Trophoblast cell (in vitro differentiated cells and primary cell): ENCODE data around the gene PTPRQ.

Experiments used
- DNase-seq, 2 donors: peaks; one replicate each; pipeline ENCODE4 v3.0.0-alpha.2; 2016
- H2AFZ ChIP-seq: 2 replicates; pipeline ENCODE4 v1.6.1; 2013; ENCODE audit warnings: low read length, moderate library complexity, mild to moderate bottlenecking; ENCODE audit not compliant: insufficient read depth, poor library complexity
- H2AK5ac ChIP-seq: 2 replicates; pipeline ENCODE4 v1.6.1; 2013; ENCODE audit warnings: mild to moderate bottlenecking, low read length
- H2BK120ac ChIP-seq: 2 replicates; pipeline ENCODE4 v1.6.1; 2013; ENCODE audit warnings: low read length, mild to moderate bottlenecking, moderate library complexity; ENCODE audit not compliant: insufficient read depth, poor library complexity
- H2BK12ac ChIP-seq: 2 replicates; pipeline ENCODE4 v1.6.1; 2013; ENCODE audit warnings: mild to moderate bottlenecking, low read length, moderate library complexity
- H2BK5ac ChIP-seq: 2 replicates; pipeline ENCODE4 v1.6.1; 2013; ENCODE audit warnings: low read length, low read depth, moderate library complexity, mild to moderate bottlenecking; ENCODE audit not compliant: poor library complexity
- H3K14ac ChIP-seq: 2 replicates; pipeline ENCODE4 v1.6.1; 2013; ENCODE audit warnings: mild to moderate bottlenecking, low read length
- H3K18ac ChIP-seq: 2 replicates; pipeline ENCODE4 v1.6.1; 2013; ENCODE audit warnings: mild to moderate bottlenecking, low read length
- H3K23ac ChIP-seq: 2 replicates; pipeline ENCODE4 v1.6.1; 2013; ENCODE audit warnings: low read length
- H3K27ac ChIP-seq: 2 replicates; pipeline ENCODE4 v1.5.1; 2013; ENCODE audit warnings: low read depth, mild to moderate bottlenecking, inconsistent platforms, low read length, moderate library complexity
- H3K27me3 ChIP-seq: 2 replicates; pipeline ENCODE4 v1.6.1; 2013; ENCODE audit warnings: inconsistent platforms, mild to moderate bottlenecking, low read length, moderate library complexity; ENCODE audit not compliant: insufficient read depth
- H3K36me3 ChIP-seq, 2 experiments: 1 replicate in 1 of 2; 2 replicates in 1 of 2; pipeline ENCODE4 v1.6.1; 2013; ENCODE audit warnings: low read length in 2 of 2, mild to moderate bottlenecking in 2 of 2, moderate library complexity in 1 of 2; ENCODE audit not compliant: insufficient read depth in 2 of 2, control insufficient read depth in 1 of 2
- H3K4ac ChIP-seq: 2 replicates; pipeline ENCODE4 v1.6.1; 2013; ENCODE audit warnings: low read depth, mild to moderate bottlenecking, low read length, moderate library complexity
- H3K4me1 ChIP-seq, 2 experiments: 1 replicate in 1 of 2; 2 replicates in 1 of 2; pipeline ENCODE4 v1.6.1; 2013; ENCODE audit warnings: low read length in 2 of 2, mild to moderate bottlenecking in 2 of 2, moderate library complexity in 1 of 2; ENCODE audit not compliant: insufficient read depth in 2 of 2, control insufficient read depth in 1 of 2
- H3K4me2 ChIP-seq: 2 replicates; pipeline ENCODE4 v1.6.1; 2013; ENCODE audit warnings: inconsistent platforms, mild to moderate bottlenecking, low read length, moderate library complexity
- H3K4me3 ChIP-seq: 2 replicates; pipeline ENCODE4 v1.5.1; 2013; ENCODE audit warnings: mild to moderate bottlenecking, low read depth, low read length, inconsistent platforms
- H3K79me1 ChIP-seq: one replicate; pipeline ENCODE4 v1.6.1; 2013; ENCODE audit warnings: low read length
- H3K79me2 ChIP-seq: 2 replicates; pipeline ENCODE4 v1.6.1; 2013; ENCODE audit warnings: low read length, mild to moderate bottlenecking; ENCODE audit not compliant: control insufficient read depth, insufficient read depth, poor library complexity
- H3K9ac ChIP-seq: 2 replicates; pipeline ENCODE4 v1.6.1; 2013; ENCODE audit warnings: mild to moderate bottlenecking, low read length
- H3K9me3 ChIP-seq: 2 replicates; pipeline ENCODE4 v1.6.1; 2013; ENCODE audit warnings: low read depth, mild to moderate bottlenecking, control low read depth, inconsistent platforms, low read length; ENCODE audit not compliant: insufficient read depth
- H4K12ac ChIP-seq: 2 replicates; pipeline ENCODE4 v1.6.1; 2013; ENCODE audit warnings: low read depth, mild to moderate bottlenecking, low read length, moderate library complexity
- H4K8ac ChIP-seq: 2 replicates; pipeline ENCODE4 v1.6.1; 2013; ENCODE audit warnings: low read depth, mild to moderate bottlenecking, low read length, moderate library complexity
- H4K91ac ChIP-seq: one replicate; pipeline ENCODE4 v1.6.1; 2013; ENCODE audit warnings: low read depth, mild to moderate bottlenecking, low read length, moderate library complexity
- WGBS: extraction: QIAGEN DNeasy Blood & Tissue Kit; methylation state at CpG from one replicate; pipeline ENCODE4 v1.1.7; 2013; ENCODE audit warnings: missing lambda C conversion rate; ENCODE audit not compliant: insufficient read length, insufficient coverage; ENCODE audit errors: extremely low coverage; 5-methylcytosine and 5-hydroxymethylcytosine counted together

Gene PTPRQ

GRCh38 chr12:80485222-80485987 lies 41.4 kb downstream of the PTPRQ start:
- no peak overlapping the region for H4K91ac ChIP-seq
- H3K18ac ChIP-seq: no peak overlapping the region
- H3K4me3 ChIP-seq: no peak overlapping the region
- no peaks in the 10 kb centered on the region for H3K79me2 ChIP-seq
- no peak overlapping the region for H2AK5ac ChIP-seq
- no peak overlapping the region for H2BK5ac ChIP-seq
- no peaks in the 10 kb centered on the region for H3K4me1 ChIP-seq
- no peak overlapping the region for H4K12ac ChIP-seq
- DNase-seq: peak; percentile 17 to 59
- H3K79me1 ChIP-seq: no peaks in the 10 kb centered on the region
- H2AFZ ChIP-seq: no peak overlapping the region
- H2BK120ac ChIP-seq: no peak overlapping the region
- H3K4me2 ChIP-seq: no peak overlapping the region
- no peak overlapping the region for H2BK12ac ChIP-seq
- H4K8ac ChIP-seq: no peak overlapping the region
- no peak overlapping the region for H3K9ac ChIP-seq
- no CpG with 5 or more reads among the region's 5 CpGs for WGBS
- H3K4ac ChIP-seq: no peak overlapping the region
- H3K27ac ChIP-seq: no peak overlapping the region
- H3K23ac ChIP-seq: no peak overlapping the region
- H3K27me3 ChIP-seq: no peaks in the 10 kb centered on the region
- H3K36me3 ChIP-seq: no peaks in the 10 kb centered on the region
- no peaks in the 10 kb centered on the region for H3K9me3 ChIP-seq
- H3K14ac ChIP-seq: no peak overlapping the region

- no peak overlapping the region for H2BK120ac ChIP-seq
- H2BK5ac ChIP-seq: no peak overlapping the region
Measured at GRCh38 chr12:80490329-80490728, 46.3 kb downstream of the PTPRQ start.

GRCh38 chr12:80491166-80491565 lies 47.1 kb downstream of the PTPRQ start:
- H2AK5ac ChIP-seq: no peak overlapping the region
- H3K79me2 ChIP-seq: no peaks in the 10 kb centered on the region
- no peak overlapping the region for H3K4me3 ChIP-seq
- no peak overlapping the region for H3K4me2 ChIP-seq
- H3K9ac ChIP-seq: no peak overlapping the region
- H3K27ac ChIP-seq: no peak overlapping the region
- H3K36me3 ChIP-seq: no peaks in the 10 kb centered on the region
- no peak overlapping the region for H2BK12ac ChIP-seq
- H3K9me3 ChIP-seq: no peaks in the 10 kb centered on the region
- H4K8ac ChIP-seq: no peak overlapping the region
- no peak for DNase-seq
- H3K27me3 ChIP-seq: no peaks in the 10 kb centered on the region
- no peak overlapping the region for H3K18ac ChIP-seq
- H3K4ac ChIP-seq: no peak overlapping the region
- no peak overlapping the region for H2BK120ac ChIP-seq
- no peak overlapping the region for H4K91ac ChIP-seq
- H4K12ac ChIP-seq: no peak overlapping the region
- H3K23ac ChIP-seq: no peak overlapping the region
- H2AFZ ChIP-seq: no peak overlapping the region
- no peak overlapping the region for H3K14ac ChIP-seq
- H3K4me1 ChIP-seq: no peaks in the 10 kb centered on the region
- no peak overlapping the region for H2BK5ac ChIP-seq
- no peaks in the 10 kb centered on the region for H3K79me1 ChIP-seq

More at GRCh38 chr12:80490329-80490728, 46.3 kb downstream of the PTPRQ start:
- no peak overlapping the region for H4K8ac ChIP-seq
- no peak overlapping the region for H3K14ac ChIP-seq
- no peaks in the 10 kb centered on the region for H3K79me2 ChIP-seq
- no peaks in the 10 kb centered on the region for H3K9me3 ChIP-seq
- no peak overlapping the region for H4K91ac ChIP-seq
- H3K79me1 ChIP-seq: no peaks in the 10 kb centered on the region
- H3K4me1 ChIP-seq: no peaks in the 10 kb centered on the region
- no peaks in the 10 kb centered on the region for H3K36me3 ChIP-seq
- no peak overlapping the region for H2AFZ ChIP-seq
- no peak overlapping the region for H2BK12ac ChIP-seq
- H3K4ac ChIP-seq: no peak overlapping the region
- H3K18ac ChIP-seq: no peak overlapping the region
- no peak overlapping the region for H3K4me2 ChIP-seq
- DNase-seq: peak in 1 of 2 donors; percentile 23
- no peak overlapping the region for H3K9ac ChIP-seq
- no peak overlapping the region for H4K12ac ChIP-seq
- H3K27ac ChIP-seq: no peak overlapping the region
- no peak overlapping the region for H2AK5ac ChIP-seq
- no peaks in the 10 kb centered on the region for H3K27me3 ChIP-seq
- no peak overlapping the region for H3K23ac ChIP-seq
- no peak overlapping the region for H3K4me3 ChIP-seq
- WGBS: no CpG with 5 or more reads among the region's 2 CpGs

GRCh38 chr12:80493466-80493865 lies 49.4 kb downstream of the PTPRQ start:
- H3K79me1 ChIP-seq: no peaks in the 10 kb centered on the region
- no peak for DNase-seq
- H2BK12ac ChIP-seq: no peak overlapping the region
- no CpG with 5 or more reads among the region's 2 CpGs for WGBS
- no peaks in the 10 kb centered on the region for H3K9me3 ChIP-seq
- H3K36me3 ChIP-seq: no peaks in the 10 kb centered on the region
- no peaks in the 10 kb centered on the region for H3K79me2 ChIP-seq
- H3K4me1 ChIP-seq: no peaks in the 10 kb centered on the region
- H2BK120ac ChIP-seq: no peak overlapping the region
- H3K4me2 ChIP-seq: no peak overlapping the region
- H2BK5ac ChIP-seq: no peak overlapping the region
- no peak overlapping the region for H3K14ac ChIP-seq
- no peak overlapping the region for H3K9ac ChIP-seq
- H2AFZ ChIP-seq: no peak overlapping the region
- H3K4me3 ChIP-seq: no peak overlapping the region
- H4K8ac ChIP-seq: no peak overlapping the region
- no peak overlapping the region for H4K91ac ChIP-seq
- no peak overlapping the region for H2AK5ac ChIP-seq
- no peaks in the 10 kb centered on the region for H3K27me3 ChIP-seq
- H3K27ac ChIP-seq: no peak overlapping the region
- H3K23ac ChIP-seq: no peak overlapping the region
- no peak overlapping the region for H3K4ac ChIP-seq
- H4K12ac ChIP-seq: no peak overlapping the region
- H3K18ac ChIP-seq: no peak overlapping the region
